Hepatocyte (in vitro differentiated cells): ENCODE results near the gene LUC7L.

ENCODE experiments used
- CTCF ChIP-seq: fragments of 200-600 bp; sonication (generic); IDR thresholded peaks from 2 replicates; pipeline ENCODE4 v1.5.1; 2016; ENCODE audit warnings: antibody characterized with exemption, mild to moderate bottlenecking; ENCODE audit not compliant: poor library complexity
- EZH2 ChIP-seq: fragments of 200-600 bp; sonication (generic); IDR thresholded peaks from 2 replicates; pipeline ENCODE4 v1.6.1; 2016; ENCODE audit warnings: antibody characterized with exemption, mild to moderate bottlenecking, borderline replicate concordance

GRCh38 chr16:272633-273546 is 43.6 kb upstream of the LUC7L start:
- TF ChIP-seq EZH2 (no peak), CTCF (no peak)
